ENCODE results near the gene SLC6A4. TPM values are rescaled to one million over a fixed set of nuclear protein-coding genes. Genes with fewer than 3 reads are reported as not detected.

SLC6A4 gene
- total RNA-seq, 4 donors from 2014 or later: 1.3 TPM; not detected in 2

DNA sequence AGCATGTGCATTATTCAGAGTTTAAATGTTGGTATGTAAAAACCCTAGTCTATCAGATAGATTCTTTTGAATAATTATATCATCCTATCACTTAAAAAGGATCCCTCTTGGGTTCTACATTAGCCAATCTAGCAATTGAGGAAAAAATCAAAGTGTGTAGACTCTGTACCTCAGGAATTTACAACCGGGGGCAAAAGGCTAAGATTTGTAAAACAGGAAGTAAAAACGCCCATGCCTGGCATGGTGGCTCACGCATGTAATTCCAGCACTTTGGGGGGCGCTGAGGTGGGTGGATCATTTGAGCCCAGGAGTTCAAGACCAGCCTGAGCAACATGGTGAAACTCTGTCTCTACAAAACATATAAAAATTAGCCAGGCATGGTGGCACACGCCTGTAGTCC lies 58.6 kb downstream of the SLC6A4 start:
- TF ChIP-seq, protein P1, sequence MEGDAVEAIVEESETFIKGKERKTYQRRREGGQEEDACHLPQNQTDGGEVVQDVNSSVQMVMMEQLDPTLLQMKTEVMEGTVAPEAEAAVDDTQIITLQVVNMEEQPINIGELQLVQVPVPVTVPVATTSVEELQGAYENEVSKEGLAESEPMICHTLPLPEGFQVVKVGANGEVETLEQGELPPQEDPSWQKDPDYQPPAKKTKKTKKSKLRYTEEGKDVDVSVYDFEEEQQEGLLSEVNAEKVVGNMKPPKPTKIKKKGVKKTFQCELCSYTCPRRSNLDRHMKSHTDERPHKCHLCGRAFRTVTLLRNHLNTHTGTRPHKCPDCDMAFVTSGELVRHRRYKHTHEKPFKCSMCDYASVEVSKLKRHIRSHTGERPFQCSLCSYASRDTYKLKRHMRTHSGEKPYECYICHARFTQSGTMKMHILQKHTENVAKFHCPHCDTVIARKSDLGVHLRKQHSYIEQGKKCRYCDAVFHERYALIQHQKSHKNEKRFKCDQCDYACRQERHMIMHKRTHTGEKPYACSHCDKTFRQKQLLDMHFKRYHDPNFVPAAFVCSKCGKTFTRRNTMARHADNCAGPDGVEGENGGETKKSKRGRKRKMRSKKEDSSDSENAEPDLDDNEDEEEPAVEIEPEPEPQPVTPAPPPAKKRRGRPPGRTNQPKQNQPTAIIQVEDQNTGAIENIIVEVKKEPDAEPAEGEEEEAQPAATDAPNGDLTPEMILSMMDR (IDR thresholded peaks at IDR 0.05; ENCODE audit: low read depth): no peak

DNA sequence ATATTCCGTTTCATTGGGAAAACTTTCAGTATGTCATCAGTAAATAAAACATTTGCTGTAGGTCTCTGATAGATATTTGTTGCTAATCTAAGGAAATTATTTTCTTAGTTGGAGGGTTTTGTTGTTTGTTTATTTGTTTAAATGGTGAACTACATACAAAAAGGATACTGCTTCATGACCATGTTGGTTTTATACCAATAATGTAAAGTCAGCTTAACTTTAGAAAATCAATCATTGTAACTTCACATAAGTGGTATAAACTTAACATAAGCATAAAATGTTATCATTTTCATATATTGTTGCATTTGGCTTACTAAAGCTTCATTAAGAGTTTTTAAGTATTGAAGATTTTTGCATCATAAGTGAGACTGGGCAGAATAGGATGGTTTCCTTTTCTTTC lies 60.9 kb downstream of the SLC6A4 start:
- TF ChIP-seq, protein P1 (IDR thresholded peaks at IDR 0.05; ENCODE audit: low read depth): no peak

DNA sequence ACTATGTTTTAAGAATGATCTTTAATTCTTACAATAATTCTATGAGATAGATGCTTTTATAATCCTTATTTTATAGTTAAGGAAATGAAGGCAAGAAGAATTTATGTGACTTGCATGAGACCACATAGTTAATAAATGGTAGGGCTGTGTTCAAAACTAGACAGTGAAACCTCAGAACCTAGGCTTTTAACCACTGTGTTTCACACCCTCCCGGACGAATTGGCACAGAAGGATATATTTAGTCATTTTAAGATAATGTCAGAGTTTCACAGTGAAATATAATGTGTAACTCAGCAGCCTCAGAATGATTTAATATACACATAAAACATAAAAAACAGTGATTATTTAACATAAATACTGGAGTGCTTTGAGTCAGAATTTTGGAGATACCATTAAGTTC lies 61.8 kb downstream of the SLC6A4 start:
- TF ChIP-seq, protein P1 (IDR thresholded peaks at IDR 0.05; ENCODE audit: low read depth): no peak

DNA sequence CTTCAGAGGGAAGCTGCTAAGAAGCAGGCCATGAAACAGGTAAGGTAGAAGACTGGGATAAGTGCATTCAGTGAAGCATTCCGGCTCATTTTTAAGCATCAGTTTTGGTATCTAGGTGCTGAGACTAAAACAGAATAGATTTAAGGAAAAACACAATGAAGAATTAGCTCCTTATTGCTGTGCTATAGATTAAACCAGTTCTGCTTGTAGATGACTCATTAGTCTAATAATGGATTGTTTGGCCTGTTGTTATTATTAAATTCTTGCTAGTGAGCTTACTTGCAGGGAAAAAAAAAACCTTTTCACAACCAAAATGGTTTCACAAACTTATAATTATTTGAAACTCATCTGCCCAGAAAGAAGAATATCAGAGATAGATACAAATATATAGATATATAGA lies 62.9 kb downstream of the SLC6A4 start:
- TF ChIP-seq, protein P1 (IDR thresholded peaks at IDR 0.05; ENCODE audit: low read depth): no peak

DNA sequence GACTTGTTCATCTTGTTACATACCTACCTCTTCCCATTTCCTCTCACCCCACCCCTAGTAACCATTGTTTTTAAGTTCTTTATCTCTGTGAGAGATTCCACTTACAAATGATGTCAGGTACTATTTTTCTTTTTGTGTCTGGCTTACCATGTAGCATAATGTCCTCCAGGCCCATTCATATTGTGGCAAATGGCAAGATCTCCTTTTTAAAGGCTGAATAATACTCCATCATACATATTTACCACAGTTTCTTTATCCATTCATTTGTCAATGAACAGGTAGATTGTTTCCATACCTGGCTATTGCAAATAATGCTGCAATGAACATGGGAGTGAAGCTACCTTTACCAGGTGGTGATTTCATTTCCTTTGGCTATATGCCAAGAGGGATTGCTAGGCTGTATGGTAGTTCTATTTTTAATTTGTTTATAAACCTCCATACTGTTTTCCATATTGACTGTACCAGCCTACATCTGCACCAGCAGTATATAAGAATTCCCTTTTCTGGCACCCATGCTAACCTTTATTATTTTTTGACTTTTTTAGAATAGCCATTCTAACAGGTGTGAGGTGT lies 65.0 kb downstream of the SLC6A4 start:
- TF ChIP-seq, protein P1 (IDR thresholded peaks at IDR 0.05; ENCODE audit: low read depth): no peak

DNA sequence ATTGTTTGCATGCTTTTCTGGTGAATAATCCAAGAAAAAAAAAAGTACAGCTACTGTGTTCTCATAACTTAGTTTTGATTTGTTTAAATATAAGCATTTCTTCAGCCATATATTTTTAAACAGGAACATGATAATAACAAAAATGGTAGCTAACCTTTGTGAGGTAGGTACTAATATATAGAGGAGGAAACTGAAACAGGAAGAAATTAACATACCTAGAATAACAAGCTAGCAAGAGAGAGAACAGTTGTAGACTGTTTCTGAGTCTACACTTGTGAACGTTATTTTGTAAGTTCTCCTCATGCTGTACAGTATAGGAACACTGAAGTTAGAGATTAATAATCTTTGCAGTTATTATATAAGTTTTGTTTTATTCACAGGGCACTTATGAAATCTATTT lies 69.5 kb downstream of the SLC6A4 start:
- TF ChIP-seq, protein P1 (IDR thresholded peaks at IDR 0.05; ENCODE audit: low read depth): no peak

DNA sequence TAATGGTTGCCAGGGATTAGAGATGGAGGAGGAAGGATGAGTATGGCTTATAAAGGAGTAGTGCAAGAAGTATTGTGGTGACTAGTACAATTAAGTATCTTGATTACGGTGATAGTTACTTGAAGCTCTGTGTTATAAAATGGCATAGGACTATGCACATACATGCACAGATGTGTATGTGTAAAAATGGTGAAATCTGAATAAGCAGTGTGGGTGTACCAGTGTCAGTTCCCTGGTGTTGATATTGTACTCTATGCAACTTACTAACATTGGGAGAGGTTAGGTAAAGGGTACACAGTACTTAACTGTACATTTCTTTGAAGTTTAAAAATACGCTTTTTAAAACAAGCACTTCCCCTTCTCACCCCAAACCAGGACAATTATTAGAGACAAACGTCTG lies 70.3 kb downstream of the SLC6A4 start:
- TF ChIP-seq, protein P1 (IDR thresholded peaks at IDR 0.05; ENCODE audit: low read depth): no peak

All from subcutaneous adipose tissue (tissue), 4 donors.